ENCODE data around the gene GSTM1.

Gene GSTM1

DNA sequence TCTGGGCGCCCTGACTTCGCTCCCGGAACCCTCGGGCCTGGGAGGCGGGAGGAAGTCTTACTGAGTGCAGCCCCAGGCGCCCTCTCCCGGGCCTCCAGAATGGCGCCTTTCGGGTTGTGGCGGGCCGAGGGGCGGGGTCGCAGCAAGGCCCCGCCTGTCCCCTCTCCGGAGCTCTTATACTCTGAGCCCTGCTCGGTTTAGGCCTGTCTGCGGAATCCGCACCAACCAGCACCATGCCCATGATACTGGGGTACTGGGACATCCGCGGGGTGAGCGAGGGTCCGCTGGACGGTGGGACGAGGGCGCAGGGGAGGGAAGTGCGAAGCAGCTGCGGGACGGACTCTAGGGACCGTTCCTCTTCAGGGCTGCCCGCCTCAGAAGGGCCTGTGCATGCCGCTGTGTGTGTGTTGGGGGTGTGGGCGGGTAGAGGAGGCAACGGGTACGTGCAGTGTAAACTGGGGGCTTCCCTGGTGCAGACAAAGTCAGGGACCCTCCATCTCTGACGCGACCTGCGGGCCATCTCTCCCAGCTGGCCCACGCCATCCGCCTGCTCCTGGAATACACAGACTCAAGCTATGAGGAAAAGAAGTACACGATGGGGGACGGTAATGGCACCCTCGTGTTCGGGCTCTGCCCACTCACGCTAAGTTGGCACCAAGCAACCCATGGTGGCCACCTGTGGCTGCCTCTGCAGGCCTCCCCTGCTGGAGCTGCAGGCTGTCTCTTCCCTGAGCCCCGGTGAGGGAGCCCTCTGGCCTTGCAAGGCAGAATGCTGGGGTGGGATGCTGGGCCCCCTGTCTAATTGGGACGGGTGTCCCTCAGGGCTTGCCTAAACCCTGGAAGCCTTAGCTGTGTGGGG, at the start of gene GSTM1:
Gene GSTM1, plus strand, starts transcription at position 177 of the 859 bp plus-strand sequence. Its CDS starts 57 bp downstream, at position 234.
- Mint-ChIP-seq H3K4me1 (ENCODE audit: low read depth) (peaks cover 13% of the 10 kb centered on the region), H3K27me3 (no peaks in the 10 kb centered on the region), H3K36me3 (ENCODE audit: low read depth) (peaks cover 17% of the 10 kb centered on the region), H3K9me3 (no peaks in the 10 kb centered on the region), H3K27ac (peak within 1 kb of the TSS; percentile 91), H3K4me3 (peak within 1 kb of the TSS; percentile 85)

DNA sequence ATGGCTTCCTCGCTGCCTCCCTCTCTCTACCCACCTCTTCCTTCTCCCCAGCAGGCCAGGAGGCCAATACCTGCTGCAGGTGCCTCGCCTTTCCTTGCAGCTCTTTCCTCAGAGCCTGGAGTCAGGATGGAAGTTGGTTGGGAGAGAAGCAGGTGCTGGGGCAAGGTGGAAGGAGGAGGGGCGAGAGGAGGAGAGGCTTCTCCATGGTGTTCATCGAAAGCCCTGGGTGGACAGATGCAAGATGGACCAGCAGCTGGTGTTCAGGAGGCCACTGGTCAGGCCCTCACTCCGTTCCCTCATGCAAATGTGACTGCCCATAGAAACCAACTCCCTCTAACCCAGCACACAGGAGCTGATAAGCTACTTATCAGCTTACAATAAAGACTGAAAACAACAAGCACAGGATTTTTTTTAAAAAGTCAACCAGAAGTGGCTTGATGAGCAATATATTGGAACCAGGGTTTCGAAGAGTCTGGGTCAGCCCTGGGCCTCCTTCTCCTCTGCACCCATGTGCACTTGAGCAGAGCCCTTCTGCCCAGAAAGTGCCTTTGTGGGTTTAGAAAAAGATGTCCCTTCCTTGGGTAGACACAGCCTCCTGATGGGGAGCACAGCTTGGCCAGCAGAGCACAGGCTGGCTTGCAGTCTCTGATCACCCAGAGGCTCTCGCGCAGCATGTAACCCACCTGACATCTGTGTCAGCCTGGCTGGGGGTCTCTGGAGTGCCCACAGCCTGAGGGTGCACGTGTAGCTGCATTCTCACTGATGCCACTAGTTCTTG, 48.4 kb upstream of the GSTM1 start:
- peaks cover 19% of the 10 kb centered on the region for H3K4me1 Mint-ChIP-seq (ENCODE audit: low read depth)
- no peaks in the 10 kb centered on the region for H3K9me3 Mint-ChIP-seq
- peaks cover 3% of the 10 kb centered on the region for H3K27me3 Mint-ChIP-seq
- H3K36me3 Mint-ChIP-seq (ENCODE audit: low read depth): no peaks in the 10 kb centered on the region
- H3K4me3 Mint-ChIP-seq: no peak overlapping the region
- no peak overlapping the region for H3K27ac Mint-ChIP-seq

DNA sequence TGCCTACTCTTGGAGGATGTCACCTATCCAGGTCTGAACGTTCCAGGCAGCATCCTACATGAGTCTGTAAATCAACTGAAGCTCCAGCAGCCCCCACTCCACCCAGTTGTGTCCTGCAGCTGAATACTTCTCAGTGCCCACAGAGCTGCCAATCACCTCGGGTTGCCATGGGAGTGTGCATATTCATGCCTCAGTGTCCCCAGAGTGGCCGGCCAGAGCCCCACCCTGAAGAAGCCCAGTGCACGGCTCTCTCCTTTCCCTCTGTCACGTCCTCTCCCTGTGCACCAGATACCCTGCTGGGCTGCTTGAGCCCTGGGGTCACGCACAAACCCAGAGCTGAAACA, 47.8 kb upstream of the GSTM1 start:
- H3K4me1 Mint-ChIP-seq (ENCODE audit: low read depth): peaks cover 14% of the 10 kb centered on the region

DNA sequence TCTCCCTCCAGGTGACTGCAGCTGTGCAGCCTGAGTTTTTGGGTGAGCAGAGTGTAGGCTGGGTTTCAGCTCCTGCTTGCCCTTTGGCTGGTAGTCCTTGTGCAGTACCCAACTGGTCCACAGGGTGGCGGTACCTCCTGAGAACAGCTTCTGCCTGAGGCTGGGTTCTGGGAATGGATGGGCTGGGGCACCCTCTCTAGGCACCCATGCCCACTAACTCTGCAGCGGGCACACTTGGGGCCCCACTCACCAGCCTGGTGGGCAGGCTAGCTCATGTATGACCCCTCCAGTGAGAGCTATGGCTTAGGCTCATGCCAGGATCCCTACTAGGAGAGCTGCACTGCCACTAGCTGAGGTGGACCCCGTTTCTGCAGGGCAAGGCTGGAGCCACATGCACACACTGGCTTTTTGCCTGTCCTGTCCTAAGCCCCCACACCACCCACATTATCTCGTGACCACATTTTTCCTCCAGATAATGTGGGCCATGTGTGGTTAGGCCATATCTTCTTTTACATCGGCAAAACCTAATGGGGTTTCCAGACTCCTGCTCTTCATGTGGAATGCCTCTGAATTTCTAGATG, 47.2 kb upstream of the GSTM1 start:
- H3K4me3 Mint-ChIP-seq: no peak overlapping the region
- peaks cover 3% of the 10 kb centered on the region for H3K27me3 Mint-ChIP-seq
- peaks cover 8% of the 10 kb centered on the region for H3K4me1 Mint-ChIP-seq (ENCODE audit: low read depth)
- H3K9me3 Mint-ChIP-seq: no peaks in the 10 kb centered on the region
- no peaks in the 10 kb centered on the region for H3K36me3 Mint-ChIP-seq (ENCODE audit: low read depth)
- H3K27ac Mint-ChIP-seq: no peak overlapping the region

More for the DNA sequence above, 47.8 kb upstream of the GSTM1 start:
- Mint-ChIP-seq H3K27me3 (peaks cover 3% of the 10 kb centered on the region), H3K9me3 (no peaks in the 10 kb centered on the region), H3K4me3 (no peak overlapping the region), H3K36me3 (ENCODE audit: low read depth) (no peaks in the 10 kb centered on the region), H3K27ac (no peak overlapping the region)

DNA sequence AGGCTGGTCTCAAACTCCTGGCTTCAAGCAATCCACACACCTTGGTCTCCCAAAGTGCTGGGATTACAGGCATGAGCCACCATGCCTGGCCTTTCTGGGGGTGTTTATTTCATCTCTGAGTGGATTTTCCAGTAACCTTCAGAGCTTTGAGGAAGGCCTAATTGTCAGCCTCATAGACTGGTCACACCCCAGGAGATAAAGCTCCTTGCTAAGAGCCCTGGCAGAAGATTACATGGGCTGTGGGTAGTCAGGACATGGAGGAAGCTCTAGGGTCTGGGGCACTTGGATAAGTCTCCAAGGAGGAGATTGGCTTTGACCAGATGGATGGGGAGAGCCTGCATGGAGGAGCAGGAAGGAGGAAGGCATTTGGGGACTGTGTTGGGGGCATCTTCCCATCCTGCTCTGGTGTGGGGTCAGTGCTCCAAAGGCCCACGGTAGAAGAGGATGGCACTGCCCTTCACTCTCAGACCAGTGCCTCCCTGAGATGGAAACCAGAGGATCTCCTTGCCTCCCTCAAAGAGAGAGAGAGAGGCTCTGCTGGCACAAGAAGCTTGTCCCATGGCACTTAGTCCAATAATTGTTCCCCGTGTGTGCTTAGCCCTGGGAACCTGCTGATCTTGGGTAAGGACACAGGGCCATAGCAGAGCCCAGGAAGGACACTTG, 46.4 kb upstream of the GSTM1 start:
- Mint-ChIP-seq H3K4me3 (no peak overlapping the region), H3K36me3 (ENCODE audit: low read depth) (no peaks in the 10 kb centered on the region), H3K27ac (no peak overlapping the region), H3K4me1 (ENCODE audit: low read depth) (peaks cover 7% of the 10 kb centered on the region), H3K27me3 (peaks cover 3% of the 10 kb centered on the region), H3K9me3 (no peaks in the 10 kb centered on the region)

DNA sequence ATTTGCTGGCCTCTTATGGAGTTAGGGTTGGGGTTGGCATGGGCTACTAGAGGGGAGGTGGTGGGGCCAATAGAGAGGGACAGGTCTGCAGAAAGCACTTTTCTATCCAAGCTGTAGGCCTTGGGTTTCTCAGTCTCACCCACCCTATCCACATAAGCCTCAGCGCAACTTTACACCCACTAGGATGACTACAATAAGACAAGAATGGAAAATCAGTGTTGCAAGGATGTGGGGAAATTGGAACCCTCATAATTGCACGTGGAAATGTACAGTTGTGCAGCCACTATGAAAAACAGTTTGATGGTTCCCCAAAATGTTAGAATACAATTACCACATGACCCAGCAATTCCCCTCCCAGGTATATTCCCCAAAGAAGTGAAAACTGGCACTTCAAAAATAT, 45.8 kb upstream of the GSTM1 start:
- Mint-ChIP-seq H3K4me1 (ENCODE audit: low read depth) (peaks cover 7% of the 10 kb centered on the region), H3K4me3 (no peak overlapping the region), H3K36me3 (ENCODE audit: low read depth) (no peaks in the 10 kb centered on the region), H3K27me3 (peaks cover 3% of the 10 kb centered on the region), H3K27ac (no peak overlapping the region), H3K9me3 (no peaks in the 10 kb centered on the region)

DNA sequence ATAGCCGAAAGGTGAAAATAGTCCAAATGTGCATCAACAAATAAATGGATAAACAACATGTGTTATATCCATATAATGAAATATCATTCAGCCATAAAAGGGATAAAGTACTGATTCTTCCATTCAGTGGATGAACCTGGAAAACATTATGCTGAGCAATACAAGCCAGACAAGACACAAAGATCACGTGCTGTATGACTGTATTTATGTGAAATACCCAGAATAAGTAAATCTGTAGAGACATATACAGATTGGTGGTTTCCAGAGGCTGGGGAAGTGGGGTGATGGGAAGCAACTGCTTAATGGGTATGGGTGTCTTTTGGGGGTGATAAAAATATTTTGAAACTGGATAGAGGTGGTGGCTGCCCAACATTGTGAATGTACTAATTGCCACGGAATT, 45.0 kb upstream of the GSTM1 start:
- H3K4me1 Mint-ChIP-seq (ENCODE audit: low read depth): peaks cover 7% of the 10 kb centered on the region

DNA sequence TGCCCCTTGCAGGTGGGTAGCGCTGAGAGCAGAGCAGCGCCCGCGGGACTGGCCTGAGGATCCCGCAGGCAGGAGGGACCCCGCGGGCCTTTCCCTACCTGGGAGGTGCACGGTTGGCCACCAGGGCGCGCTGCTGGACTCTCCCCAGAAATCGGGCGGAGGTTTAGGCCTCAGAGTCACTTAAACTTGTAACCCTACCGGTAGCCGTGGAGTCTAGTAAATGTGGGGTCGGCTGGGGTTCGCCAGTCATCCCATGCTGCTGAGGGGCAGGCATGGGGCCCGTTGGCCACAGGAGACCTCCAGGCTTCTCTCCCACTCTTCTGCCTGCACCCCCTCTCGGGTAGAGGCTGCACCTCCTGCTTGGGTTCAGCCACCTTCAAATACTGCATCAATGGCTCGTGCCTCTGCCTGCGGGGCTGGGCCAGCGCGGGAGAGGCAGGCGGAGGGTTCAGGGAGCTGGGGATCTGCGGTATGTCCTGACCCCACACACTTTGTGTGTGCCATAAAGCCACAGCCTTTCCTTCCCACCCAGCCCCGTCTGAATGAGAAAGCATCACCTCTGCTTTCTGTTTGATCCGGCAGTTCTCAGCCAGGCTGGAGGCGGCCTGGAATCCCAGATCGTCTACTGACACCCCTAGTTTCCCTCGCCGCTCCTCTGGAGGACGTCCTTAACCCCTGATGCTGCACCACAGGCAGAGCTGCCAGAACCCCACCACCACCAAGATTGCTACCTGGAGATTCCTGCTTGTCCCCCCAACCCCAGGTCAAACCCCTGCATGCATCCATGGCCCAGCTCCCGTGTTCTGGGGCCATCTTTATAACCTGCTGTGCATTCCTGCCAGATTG, 44.0 kb upstream of the GSTM1 start:
- Mint-ChIP-seq H3K4me3 (no peak overlapping the region), H3K9me3 (no peaks in the 10 kb centered on the region), H3K27me3 (peaks cover 3% of the 10 kb centered on the region), H3K4me1 (ENCODE audit: low read depth) (peaks cover 7% of the 10 kb centered on the region), H3K36me3 (ENCODE audit: low read depth) (no peaks in the 10 kb centered on the region), H3K27ac (no peak overlapping the region)

More for the DNA sequence above, 45.0 kb upstream of the GSTM1 start:
- Mint-ChIP-seq H3K9me3 (no peaks in the 10 kb centered on the region), H3K4me3 (no peak overlapping the region), H3K27ac (no peak overlapping the region), H3K27me3 (peaks cover 3% of the 10 kb centered on the region), H3K36me3 (ENCODE audit: low read depth) (no peaks in the 10 kb centered on the region)

DNA sequence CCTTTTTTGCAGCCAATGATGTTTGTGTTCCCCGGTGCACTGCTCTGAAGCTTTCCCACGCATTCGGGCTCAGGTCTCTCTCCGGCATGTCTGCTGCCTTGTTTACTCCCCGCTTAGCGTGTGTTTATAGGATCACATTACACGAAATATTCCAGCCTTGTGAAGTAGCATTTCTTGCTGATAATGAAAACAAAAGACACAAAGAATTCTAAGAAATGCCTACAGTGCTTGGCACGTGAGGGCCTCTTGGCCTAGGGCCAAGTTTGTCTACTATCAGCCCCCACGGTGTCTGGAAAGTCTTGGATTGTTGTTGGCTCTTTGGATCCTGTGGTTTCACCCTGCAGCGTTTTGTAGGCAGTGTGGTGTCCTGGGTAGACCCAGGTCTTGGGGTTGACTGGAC, 42.9 kb upstream of the GSTM1 start:
- no peak overlapping the region for H3K27ac Mint-ChIP-seq
- H3K27me3 Mint-ChIP-seq: peaks cover 3% of the 10 kb centered on the region
- no peaks in the 10 kb centered on the region for H3K36me3 Mint-ChIP-seq (ENCODE audit: low read depth)
- H3K9me3 Mint-ChIP-seq: no peaks in the 10 kb centered on the region
- peaks cover 7% of the 10 kb centered on the region for H3K4me1 Mint-ChIP-seq (ENCODE audit: low read depth)
- H3K4me3 Mint-ChIP-seq: no peak overlapping the region

DNA sequence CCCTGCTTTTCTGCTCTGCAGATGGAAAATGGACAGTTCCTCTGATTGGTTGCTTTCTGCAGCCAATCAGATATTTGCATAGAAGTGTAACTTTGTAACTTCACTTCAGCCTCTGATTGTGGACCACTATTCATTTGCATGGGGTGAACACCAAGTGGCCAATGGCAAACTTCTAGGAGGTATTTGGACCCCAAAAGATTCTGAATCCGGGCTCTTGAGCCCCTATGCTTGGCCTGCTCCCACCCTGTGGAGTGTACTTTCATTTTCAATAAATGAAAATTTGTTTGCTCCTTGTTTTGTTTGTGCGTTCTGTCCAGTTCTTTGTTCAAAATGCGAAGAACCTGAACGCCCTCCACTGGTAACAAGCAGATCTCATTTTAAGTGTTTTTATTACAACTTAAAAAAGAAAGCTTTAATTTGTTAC, 38.1 kb upstream of the GSTM1 start:
- H3K4me1 Mint-ChIP-seq (ENCODE audit: low read depth): no peaks in the 10 kb centered on the region
- H3K9me3 Mint-ChIP-seq: no peaks in the 10 kb centered on the region
- H3K27ac Mint-ChIP-seq: no peak overlapping the region
- no peaks in the 10 kb centered on the region for H3K36me3 Mint-ChIP-seq (ENCODE audit: low read depth)
- peaks cover 21% of the 10 kb centered on the region for H3K27me3 Mint-ChIP-seq
- H3K4me3 Mint-ChIP-seq: no peak overlapping the region

DNA sequence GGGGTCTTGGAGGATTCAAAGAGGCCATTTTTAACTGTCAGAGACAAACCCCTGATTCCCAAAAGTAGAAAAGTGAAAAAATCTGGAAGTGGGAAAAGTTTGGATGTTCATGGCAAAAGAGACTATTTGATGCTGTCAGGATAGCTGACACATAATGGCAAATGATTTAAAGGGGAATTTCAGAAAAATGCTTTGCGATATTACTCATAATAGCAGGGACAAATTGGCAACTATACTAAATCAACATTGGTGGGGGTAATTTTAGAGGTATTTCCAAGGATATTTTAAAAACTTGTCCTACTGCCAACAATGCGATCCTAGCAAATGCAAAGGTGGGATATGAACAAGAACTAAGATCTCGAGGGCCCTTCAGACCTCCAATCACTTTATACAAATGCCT, 37.0 kb upstream of the GSTM1 start:
- H3K27me3 Mint-ChIP-seq: peaks cover 26% of the 10 kb centered on the region
- no peaks in the 10 kb centered on the region for H3K36me3 Mint-ChIP-seq (ENCODE audit: low read depth)
- no peak overlapping the region for H3K27ac Mint-ChIP-seq
- no peaks in the 10 kb centered on the region for H3K9me3 Mint-ChIP-seq
- H3K4me3 Mint-ChIP-seq: no peak overlapping the region
- peaks cover 10% of the 10 kb centered on the region for H3K4me1 Mint-ChIP-seq (ENCODE audit: low read depth)

DNA sequence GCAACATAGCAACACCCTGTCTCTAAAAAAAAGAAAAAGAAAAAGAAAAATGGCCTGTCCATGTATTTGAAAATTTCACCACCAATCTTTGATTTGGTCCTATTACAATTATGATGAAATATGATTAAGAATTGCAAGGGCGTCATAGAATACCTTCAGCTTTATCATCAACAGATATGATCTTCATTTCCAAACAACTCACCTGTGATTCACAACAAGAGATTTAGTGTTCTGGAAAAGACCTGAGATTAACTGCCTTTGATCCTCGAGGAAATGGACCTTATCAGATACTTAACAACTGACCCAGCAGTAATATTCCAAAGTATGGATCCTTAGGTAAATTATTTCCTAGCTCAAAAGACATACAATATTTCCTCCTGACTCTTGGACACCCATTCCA, 35.2 kb upstream of the GSTM1 start:
- Mint-ChIP-seq H3K9me3 (no peaks in the 10 kb centered on the region), H3K27ac (no peak overlapping the region), H3K4me1 (ENCODE audit: low read depth) (peaks cover 14% of the 10 kb centered on the region), H3K4me3 (no peak overlapping the region), H3K36me3 (ENCODE audit: low read depth) (no peaks in the 10 kb centered on the region), H3K27me3 (peaks cover 26% of the 10 kb centered on the region)

DNA sequence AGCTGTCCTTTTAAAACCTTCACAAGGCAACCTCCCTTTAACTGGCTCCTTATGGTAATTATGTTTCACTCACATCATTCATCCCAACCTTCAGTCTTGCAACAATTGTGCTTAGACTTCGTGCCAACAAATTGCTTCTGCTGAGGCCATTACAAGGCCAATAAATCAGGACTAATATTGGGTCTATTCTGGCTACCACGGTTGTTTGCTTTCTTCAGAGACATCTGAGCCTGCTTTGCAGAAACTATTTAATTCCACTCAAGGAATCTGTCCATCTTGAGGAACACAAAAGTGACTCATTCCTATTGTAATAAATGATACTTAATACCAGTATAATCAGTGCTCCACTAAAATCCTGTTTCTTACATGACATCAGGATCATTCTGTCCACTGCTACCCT, 34.3 kb upstream of the GSTM1 start:
- H3K9me3 Mint-ChIP-seq: no peaks in the 10 kb centered on the region
- no peak overlapping the region for H3K4me3 Mint-ChIP-seq
- no peak overlapping the region for H3K27ac Mint-ChIP-seq
- no peaks in the 10 kb centered on the region for H3K36me3 Mint-ChIP-seq (ENCODE audit: low read depth)
- peaks cover 26% of the 10 kb centered on the region for H3K27me3 Mint-ChIP-seq
- peaks cover 14% of the 10 kb centered on the region for H3K4me1 Mint-ChIP-seq (ENCODE audit: low read depth)

DNA sequence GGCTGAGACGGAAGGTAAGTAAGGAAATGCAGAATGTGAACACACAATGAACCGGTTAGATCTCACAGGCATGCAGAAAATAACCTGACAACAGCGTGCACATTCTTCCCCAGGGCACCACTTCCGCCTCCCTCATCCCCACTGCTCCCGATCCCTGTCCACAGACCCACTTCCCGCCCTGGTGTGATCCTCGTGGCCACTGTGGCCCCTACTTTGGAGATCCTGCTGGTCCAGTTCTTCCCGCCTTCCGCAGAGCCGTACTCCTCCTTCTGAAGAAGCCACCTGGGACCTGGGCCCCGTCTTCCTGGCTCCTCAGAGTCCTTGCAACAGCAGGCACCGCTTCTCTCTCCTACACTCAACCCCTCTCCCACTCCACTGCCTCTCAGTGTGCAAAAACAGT, 33.1 kb upstream of the GSTM1 start:
- Mint-ChIP-seq H3K27ac (no peak overlapping the region), H3K9me3 (no peaks in the 10 kb centered on the region), H3K36me3 (ENCODE audit: low read depth) (no peaks in the 10 kb centered on the region), H3K4me1 (ENCODE audit: low read depth) (peaks cover 14% of the 10 kb centered on the region), H3K4me3 (no peak overlapping the region), H3K27me3 (peaks cover 26% of the 10 kb centered on the region)

All from stimulated activated naive CD8-positive, alpha-beta T cell treated with anti-CD3 and anti-CD28 coated beads, Interleukin-15, Interleukin-2, amounts not matched to agents 100 ng/mL and 50 ng/mL, for 24 hours (primary cell).